Spleen (tissue), 11 donors: ENCODE data around the gene PDE6G. TPM values are rescaled to one million over a fixed set of nuclear protein-coding genes. Genes with fewer than 3 reads are reported as not detected.

Experiments used
- DNase-seq: peaks from one replicate; pipeline ENCODE4 v3.0.0-alpha.2; 2020
- H3K27ac ChIP-seq, 8 donors: fragments of 200-600 bp; sonication (generic) in 7 of 8; 1 replicate in 4 of 8; 2 replicates in 4 of 8; pipeline versions ENCODE4 v1.5.0 to v1.8.0; 2016 to 2021; ENCODE audit warnings: inconsistent platforms in 4 of 8, mild to moderate bottlenecking in 4 of 8, moderate library complexity in 1 of 8
- H3K27me3 ChIP-seq, 7 donors: fragments of 200-600 bp; sonication (generic) in 6 of 7; replicated peaks in 1 of 7; 1 replicate in 4 of 7; 2 replicates in 3 of 7; pipeline versions ENCODE4 v1.5.0 to v1.8.0; 2016 to 2021; ENCODE audit warnings: inconsistent platforms in 3 of 7, mild to moderate bottlenecking in 1 of 7
- H3K36me3 ChIP-seq, 6 donors: fragments of 200-600 bp; sonication (generic) in 5 of 6; 1 replicate in 4 of 6; 2 replicates in 2 of 6; pipeline versions ENCODE4 v1.5.0 to v1.8.0; 2016 to 2021; ENCODE audit warnings: inconsistent platforms in 2 of 6
- H3K4me1 ChIP-seq, 6 donors: fragments of 200-600 bp; sonication (generic) in 5 of 6; 1 replicate in 3 of 6; 2 replicates in 3 of 6; pipeline versions ENCODE4 v1.5.0 to v1.8.0; 2016 to 2021; ENCODE audit warnings: inconsistent platforms in 3 of 6
- H3K4me3 ChIP-seq, 8 donors: fragments of 200-600 bp; sonication (generic) in 7 of 8; 1 replicate in 4 of 8; 2 replicates in 4 of 8; pipeline versions ENCODE4 v1.5.0 to v1.8.0; 2016 to 2021; ENCODE audit warnings: inconsistent platforms in 4 of 8, mild to moderate bottlenecking in 4 of 8, moderate library complexity in 2 of 8
- H3K9me3 ChIP-seq, 8 donors: fragments of 200-600 bp; sonication (generic) in 7 of 8; 1 replicate in 4 of 8; 2 replicates in 4 of 8; pipeline versions ENCODE4 v1.5.0 to v1.8.0; 2016 to 2021; ENCODE audit warnings: inconsistent platforms in 4 of 8
- POLR2A ChIP-seq, 3 donors: fragments of 450-650 bp; IDR thresholded peaks; one replicate each; pipeline ENCODE4 v1.5.1; 2017; ENCODE audit warnings: antibody characterized with exemption in 3 of 3, mild to moderate bottlenecking in 1 of 3
- POLR2AphosphoS5 ChIP-seq, 3 donors: sonication (generic); formaldehyde crosslinking; IDR thresholded peaks; one replicate each; pipeline ENCODE4 v1.5.1; 2017; ENCODE audit warnings: antibody characterized with exemption in 3 of 3
- WGBS, 5 donors: extraction: QIAGEN DNeasy Blood & Tissue Kit in 3 of 5; methylation state at CpG; one replicate each; pipeline versions ENCODE4 v1.1.5 to v1.1.7; 2013 to 2018; 5-methylcytosine and 5-hydroxymethylcytosine counted together
- intact Hi-C: fragments of 100-400 bp; cut with DNase I; formaldehyde crosslinking; loops from one replicate; pipeline ENCODE4 v1.15.0; 2023; ENCODE audit warnings: low total_unique reads
- polyA plus RNA-seq, 3 donors: library from polyadenylated mRNA; stranded (reverse); fragments of 200-250 nt; gene quantifications; one replicate each; pipeline ENCODE4 v1.2.1, GENCODE V29; 2013
- total RNA-seq, 7 donors: library from RNA; depleted of rRNA in 3 of 7; stranded (reverse); fragments of >200 nt in 3 of 7; fragmentation: NEBNext Ultra II Directional in 4 of 7; extraction: Animal tissue kit (Norgen Biotek cat#: 25700) in 4 of 7; gene quantifications; one replicate each; pipeline versions ENCODE4 v1.1.0 to v1.2.1, GENCODE V29; 2016 to 2021
- TF ChIP-seq, protein P1 (sequence below), 11 experiments: fragments of 200-600 bp in 7 of 11; fragments of 450-650 bp in 4 of 11; sonication (generic) in 4 of 11; IDR thresholded peaks in 8 of 11; conservative IDR thresholded peaks in 3 of 11; 1 replicate in 7 of 11; 2 replicates in 4 of 11; pipeline versions ENCODE4 v1.4.0 to v1.8.0; 2016 to 2021; ENCODE audit warnings: antibody characterized with exemption in 11 of 11, inconsistent platforms in 4 of 11, mild to moderate bottlenecking in 1 of 11
- donor health status: healthy with polysubstance abuse.
- donor health status: DM: no; HTN: no; CAD: no; lungs with moderate emphysema.
- donor health status: DM: no; HTN: no; CAD: no.
- donor health status: Bipolar disorder and iron deficiency.
- donor health status: healthy.
- donor health status: DM: no; HTN: no; CAD: no.
- donor health status: DM: yes; HTN: yes; CAD: no.

Gene PDE6G
- total and polyA plus RNA-seq, 10 donors, result 6.7 to 27.0 (median 19.4) TPM

DNA sequence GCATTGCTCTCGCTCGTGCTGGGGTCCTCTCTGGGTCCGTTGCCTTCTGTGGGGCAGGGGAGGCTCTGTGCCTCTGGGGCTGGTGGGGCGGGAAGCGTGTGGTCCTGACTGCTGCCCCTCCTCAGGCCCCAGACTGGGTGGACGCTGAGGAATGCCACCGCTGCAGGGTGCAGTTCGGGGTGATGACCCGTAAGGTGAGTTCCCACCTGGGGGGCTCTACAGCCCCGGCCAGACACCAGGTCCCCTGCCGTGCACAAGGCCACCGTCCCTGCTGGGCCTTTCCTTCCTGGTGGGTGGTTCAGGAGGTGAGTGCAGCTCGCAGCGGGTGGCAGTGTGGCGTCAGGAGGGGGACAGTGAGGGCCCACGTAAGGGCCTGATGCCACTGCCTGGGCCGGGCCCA is 34.2 kb upstream of the PDE6G start:
- no peaks in the 10 kb centered on the region for H3K9me3 ChIP-seq
- intact Hi-C loops, result no loop called here
- H3K27me3 ChIP-seq, result no peaks in the 10 kb centered on the region
- H3K27ac ChIP-seq, result no peak overlapping the region
- H3K36me3 ChIP-seq, result peaks cover under 1 to 100% (median 98%) of the 10 kb centered on the region in 6 donors
- H3K4me3 ChIP-seq, result no peak overlapping the region
- no peak for DNase-seq
- TF ChIP-seq POLR2A (IDR thresholded peaks at IDR 0.05), result no peak
- TF ChIP-seq POLR2AphosphoS5 (IDR thresholded peaks at IDR 0.05), result peak in 1 of 3 donors; percentile 13
- TF ChIP-seq, protein P1, sequence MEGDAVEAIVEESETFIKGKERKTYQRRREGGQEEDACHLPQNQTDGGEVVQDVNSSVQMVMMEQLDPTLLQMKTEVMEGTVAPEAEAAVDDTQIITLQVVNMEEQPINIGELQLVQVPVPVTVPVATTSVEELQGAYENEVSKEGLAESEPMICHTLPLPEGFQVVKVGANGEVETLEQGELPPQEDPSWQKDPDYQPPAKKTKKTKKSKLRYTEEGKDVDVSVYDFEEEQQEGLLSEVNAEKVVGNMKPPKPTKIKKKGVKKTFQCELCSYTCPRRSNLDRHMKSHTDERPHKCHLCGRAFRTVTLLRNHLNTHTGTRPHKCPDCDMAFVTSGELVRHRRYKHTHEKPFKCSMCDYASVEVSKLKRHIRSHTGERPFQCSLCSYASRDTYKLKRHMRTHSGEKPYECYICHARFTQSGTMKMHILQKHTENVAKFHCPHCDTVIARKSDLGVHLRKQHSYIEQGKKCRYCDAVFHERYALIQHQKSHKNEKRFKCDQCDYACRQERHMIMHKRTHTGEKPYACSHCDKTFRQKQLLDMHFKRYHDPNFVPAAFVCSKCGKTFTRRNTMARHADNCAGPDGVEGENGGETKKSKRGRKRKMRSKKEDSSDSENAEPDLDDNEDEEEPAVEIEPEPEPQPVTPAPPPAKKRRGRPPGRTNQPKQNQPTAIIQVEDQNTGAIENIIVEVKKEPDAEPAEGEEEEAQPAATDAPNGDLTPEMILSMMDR (IDR thresholded peaks at IDR 0.05 in 8 of 11, conservative IDR thresholded peaks at IDR 0.05 in 3 of 11), result no peak
- H3K4me1 ChIP-seq, result peaks cover 1 to 23% (median 12%) of the 10 kb centered on the region in 6 donors
- 83 to 100% (median 88%) methylated on average over 2 to 17 of the region's 17 CpGs for WGBS, 5 donors

DNA sequence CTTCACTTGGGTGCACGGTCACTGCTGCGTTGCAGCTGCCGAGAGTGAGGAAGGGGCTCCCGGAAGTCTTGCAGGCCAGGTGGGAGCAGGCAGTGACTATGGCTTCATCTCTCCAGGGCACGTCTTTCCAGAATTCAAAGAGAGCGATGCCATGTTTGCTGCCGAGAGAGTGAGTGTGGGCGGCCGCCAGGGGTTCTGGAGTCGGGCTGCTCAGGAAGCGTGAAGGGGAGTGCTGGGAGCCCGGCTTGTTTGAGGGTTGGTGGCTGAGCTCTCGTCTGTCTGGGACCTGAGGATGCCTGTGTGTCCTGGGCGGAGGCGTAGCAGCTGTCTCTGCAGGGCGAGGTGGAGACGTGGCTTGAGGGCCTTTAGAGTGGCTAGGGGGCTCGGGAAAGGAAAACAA is 33.7 kb upstream of the PDE6G start:
- Histone ChIP-seq H3K4me3 (no peak overlapping the region), H3K27ac (no peak overlapping the region), H3K9me3 (no peaks in the 10 kb centered on the region), H3K27me3 (no peaks in the 10 kb centered on the region), H3K4me1 (peaks cover 6 to 28% (median 17%) of the 10 kb centered on the region in 6 donors), H3K36me3 (peaks cover 0 to 100% (median 94%) of the 10 kb centered on the region in 6 donors)
- TF ChIP-seq, protein P1 (IDR thresholded peaks at IDR 0.05 in 8 of 11, conservative IDR thresholded peaks at IDR 0.05 in 3 of 11), result no peak
- TF ChIP-seq POLR2A (IDR thresholded peaks at IDR 0.05), result no peak
- TF ChIP-seq POLR2AphosphoS5 (IDR thresholded peaks at IDR 0.05), result no peak
- intact Hi-C loops, result no loop called here
- DNase-seq, result no peak
- 88 to 93% (median 93%) methylated on average over 17 to 18 of the region's 18 CpGs for WGBS, 5 donors

- intact Hi-C loops, result no loop called here
- WGBS, 5 donors, result 90 to 93% (median 91%) methylated on average over 6 to 14 of the region's 14 CpGs
- Histone ChIP-seq H3K4me1 (peaks cover 11 to 38% (median 24%) of the 10 kb centered on the region in 6 donors), H3K36me3 (peaks cover 0 to 88% (median 79%) of the 10 kb centered on the region in 6 donors), H3K9me3 (no peaks in the 10 kb centered on the region), H3K27me3 (no peaks in the 10 kb centered on the region), H3K27ac (no peak overlapping the region), H3K4me3 (no peak overlapping the region)
- TF ChIP-seq POLR2AphosphoS5 (IDR thresholded peaks at IDR 0.05), result peak in 1 of 3 donors; percentile 19
- TF ChIP-seq, protein P1 (IDR thresholded peaks at IDR 0.05 in 8 of 11, conservative IDR thresholded peaks at IDR 0.05 in 3 of 11), result no peak
- DNase-seq, result no peak
Observed at GRCh38 chr17:81688616-81689015, 32.3 kb upstream of the PDE6G start.

DNA sequence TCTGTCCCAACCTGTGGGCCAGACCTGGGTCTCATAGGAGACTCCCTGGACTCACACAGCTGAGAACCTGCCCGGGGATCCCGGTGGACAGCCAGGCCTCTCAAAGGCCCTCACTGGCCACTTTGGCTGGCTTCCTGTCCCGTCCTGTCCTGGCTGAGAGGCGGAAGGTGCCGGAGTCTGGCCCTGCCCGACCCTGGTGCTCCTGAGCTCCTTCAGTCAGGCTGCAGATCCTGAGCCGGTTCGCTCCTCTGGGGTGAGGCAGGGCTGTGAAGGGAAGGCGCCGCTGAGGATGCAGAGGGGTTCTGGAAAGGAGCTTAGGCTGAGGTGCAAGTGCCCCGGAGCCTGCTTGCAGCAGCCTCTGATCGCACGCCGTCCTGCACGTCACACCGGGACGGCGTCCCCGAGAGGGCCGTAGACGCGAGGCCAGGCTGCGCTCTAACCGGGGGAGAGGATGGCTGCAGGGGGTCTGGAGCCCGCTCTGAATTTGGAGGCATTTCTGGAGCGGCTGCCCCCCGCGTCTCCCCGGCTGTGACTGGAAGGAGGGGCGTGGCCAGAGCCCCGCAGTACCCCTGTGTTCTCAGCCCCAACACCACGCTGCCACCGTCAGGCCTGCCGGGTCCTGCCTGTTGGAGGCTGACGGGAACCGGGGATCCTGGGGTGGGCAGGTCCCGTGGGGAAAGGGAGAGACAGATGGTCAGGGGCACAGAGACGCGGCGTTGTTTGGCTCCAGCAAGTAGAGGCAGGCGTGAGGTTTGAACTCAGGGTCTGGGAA is 31.6 kb upstream of the PDE6G start:
- intact Hi-C loops, result no loop called here
- H3K36me3 ChIP-seq, result peaks cover 0 to 81% (median 73%) of the 10 kb centered on the region in 6 donors
- no peak overlapping the region for H3K27ac ChIP-seq
- no peak for DNase-seq
- no peaks in the 10 kb centered on the region for H3K27me3 ChIP-seq
- peak in 1 of 3 donors; percentile 33 for TF ChIP-seq POLR2AphosphoS5 (IDR thresholded peaks at IDR 0.05)
- TF ChIP-seq POLR2A (IDR thresholded peaks at IDR 0.05), result no peak
- no peak overlapping the region for H3K4me3 ChIP-seq
- WGBS, 5 donors, result 94 to 97% (median 95%) methylated on average over 31 to 41 of the region's 41 CpGs
- H3K9me3 ChIP-seq, result no peaks in the 10 kb centered on the region
- peaks cover 11 to 42% (median 26%) of the 10 kb centered on the region in 6 donors for H3K4me1 ChIP-seq
